Measurements from ENCODE around the gene TEKT5. TPM values are rescaled to one million over a fixed set of nuclear protein-coding genes. Genes with fewer than 3 reads are reported as not detected.
"Not testable (repeated sequence)": the region's sequence is repeated elsewhere in the genome, so short reads cannot be mapped to it uniquely, and the experiment has no call there.

Gene TEKT5
- total RNA-seq = 0.22 TPM
- long read RNA-seq = 0 reads

DNA sequence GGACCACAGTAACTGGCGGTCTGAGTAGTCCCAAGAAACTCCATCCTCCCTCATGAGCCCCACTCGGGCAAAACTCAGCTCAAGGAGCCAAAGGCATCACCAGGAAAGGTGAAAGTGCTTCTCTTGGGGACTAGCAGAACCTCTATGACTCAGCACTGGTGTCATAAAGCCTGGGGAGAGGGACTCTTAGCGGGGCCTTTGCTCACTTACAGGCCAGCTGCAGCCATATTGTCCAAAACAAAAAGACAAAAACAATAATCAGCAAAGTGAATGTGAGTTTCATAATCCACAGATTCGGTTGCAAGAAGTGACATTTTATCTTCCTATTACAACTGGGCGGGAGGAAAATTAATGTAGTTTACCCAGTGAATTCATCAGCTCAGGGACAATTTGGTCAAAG is at the start of gene TEKT5:
Gene TEKT5 (minus strand): TSS at position 101 of the 400 bp plus-strand sequence. CDS start 57 bp downstream, at position 44.
- intact Hi-C loops (cut with DNase I) = no loop called here
- no peak for DNase-seq (ENCODE audit: low spot score)

DNA sequence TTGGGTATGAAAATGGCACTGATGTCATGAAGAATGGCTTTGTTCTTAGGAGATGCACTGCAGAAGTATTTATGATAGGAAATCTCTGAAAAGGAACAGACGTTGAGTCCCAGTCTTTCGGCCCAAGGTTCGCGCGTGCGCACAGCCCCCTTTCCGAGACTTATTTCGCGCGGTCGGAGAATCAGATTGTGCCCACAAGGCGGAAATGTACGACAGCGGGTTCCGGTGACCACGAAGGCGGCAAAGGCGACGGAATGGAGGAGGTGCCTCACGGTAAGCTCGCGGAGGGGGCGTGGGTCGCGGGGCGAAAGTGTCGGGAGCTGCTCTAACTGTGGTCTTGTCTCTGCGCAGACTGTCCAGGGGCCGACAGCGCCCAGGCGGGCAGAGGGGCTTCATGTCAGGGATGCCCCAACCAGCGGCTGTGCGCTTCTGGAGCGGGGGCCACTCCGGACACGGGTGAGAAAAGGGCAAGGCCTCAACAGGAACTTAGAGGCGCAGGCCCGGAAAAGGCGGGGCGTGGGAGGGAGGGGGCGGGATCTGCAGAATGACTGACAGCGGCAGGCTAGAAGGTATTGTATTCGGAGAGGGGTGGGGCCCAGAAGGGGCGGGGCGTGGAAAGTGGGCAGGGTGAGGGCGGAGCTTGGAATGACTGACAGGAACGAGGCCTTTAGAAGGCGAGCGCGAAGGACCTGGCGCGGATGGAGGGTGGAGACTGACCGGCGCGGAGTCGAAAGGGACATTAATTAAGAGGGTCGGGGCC is 49.1 kb upstream of the TEKT5 start, which contains the start of gene NUBP1:
Gene NUBP1 (plus strand): TSS at position 233 of the 760 bp plus-strand sequence. CDS start 22 bp downstream, at position 255.
- intact Hi-C loops (cut with DNase I) = no loop called here

DNA sequence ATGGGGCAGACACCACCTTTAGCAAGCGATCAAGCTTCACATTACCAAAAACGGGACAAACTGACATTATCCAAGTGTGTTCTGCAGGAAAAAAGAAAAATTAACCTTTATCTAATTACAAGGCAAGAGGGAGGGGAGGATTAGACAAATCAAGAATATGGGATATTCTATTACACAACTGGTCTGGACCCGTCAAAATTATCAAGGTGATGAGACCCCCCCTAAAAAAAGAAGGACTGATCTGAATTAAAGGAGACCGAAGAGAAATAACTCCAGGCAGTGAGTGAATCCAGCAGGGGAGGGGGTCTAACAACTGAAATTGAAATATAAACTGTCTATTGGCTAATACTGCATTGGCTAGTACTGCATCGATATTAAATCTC is 48.5 kb upstream of the TEKT5 start:
- intact Hi-C loops (cut with DNase I) = no loop called here

More for the DNA sequence above, 49.1 kb upstream of the TEKT5 start, which contains the start of gene NUBP1:
- peak; percentile 100 for DNase-seq (ENCODE audit: low spot score)

DNA sequence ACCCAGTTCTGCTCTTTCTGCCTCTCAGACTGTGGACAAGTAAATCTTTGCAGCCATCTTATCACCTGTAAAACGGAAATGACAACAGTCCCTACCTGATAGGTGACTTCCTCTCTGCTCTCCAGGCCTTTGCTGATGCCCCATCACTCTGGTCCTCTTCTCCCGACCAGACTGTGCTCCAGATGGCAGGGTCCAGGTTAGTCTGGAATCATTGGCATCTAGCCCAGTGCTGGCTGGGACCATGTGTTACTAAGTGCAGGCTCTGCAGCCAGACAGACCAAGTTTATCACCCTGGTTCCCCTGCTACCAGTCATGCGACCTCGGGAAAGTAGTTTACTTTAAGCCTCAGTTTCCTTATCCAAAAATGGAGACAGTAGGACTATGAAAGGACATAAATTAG is 47.1 kb upstream of the TEKT5 start:
- intact Hi-C loops (cut with DNase I) = no loop called here
- DNase-seq (ENCODE audit: low spot score) = peak; percentile 85

More for the DNA sequence above, 48.5 kb upstream of the TEKT5 start:
- no peak for DNase-seq (ENCODE audit: low spot score)

DNA sequence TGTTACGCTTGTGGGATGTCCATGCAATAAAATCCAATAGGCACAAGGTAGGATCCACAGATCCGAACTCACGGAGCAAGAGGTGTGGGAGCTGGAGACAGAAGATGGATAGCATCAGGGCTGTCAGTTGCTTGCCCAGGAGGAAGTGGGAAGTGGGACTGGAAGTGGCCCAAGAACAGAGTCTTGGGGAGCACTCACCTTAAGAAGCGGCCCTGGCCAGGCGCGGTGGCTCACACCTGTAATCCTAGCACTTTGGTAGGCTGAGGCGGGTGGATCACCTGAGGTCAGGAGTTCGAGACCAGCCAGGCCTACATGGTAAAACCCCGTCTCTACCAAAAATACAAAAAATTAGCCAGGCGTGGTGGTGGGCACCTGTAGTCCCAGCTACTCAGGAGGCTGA is 46.5 kb upstream of the TEKT5 start:
- intact Hi-C loops (cut with DNase I); DNase-seq (ENCODE audit: low spot score): not testable (repeated sequence)

DNA sequence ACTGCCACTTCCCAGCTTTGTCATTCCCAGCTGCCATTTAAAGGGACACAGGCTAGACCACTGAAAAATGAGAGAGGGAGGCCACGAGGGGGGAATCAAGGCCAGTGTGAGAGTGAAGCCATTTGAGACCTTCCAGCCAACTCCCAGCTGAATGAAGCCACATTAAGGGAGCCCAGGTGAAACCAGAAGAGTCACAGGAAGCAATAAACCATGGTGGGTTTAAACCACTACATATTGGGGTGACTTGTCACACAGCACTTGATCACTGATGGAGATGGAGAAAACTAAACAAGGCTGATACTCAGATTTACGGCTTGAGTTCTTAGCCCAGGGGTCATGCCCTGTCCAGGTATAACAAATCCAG is 46.1 kb upstream of the TEKT5 start:
- no peak for DNase-seq (ENCODE audit: low spot score)
- intact Hi-C loops (cut with DNase I) = no loop called here

DNA sequence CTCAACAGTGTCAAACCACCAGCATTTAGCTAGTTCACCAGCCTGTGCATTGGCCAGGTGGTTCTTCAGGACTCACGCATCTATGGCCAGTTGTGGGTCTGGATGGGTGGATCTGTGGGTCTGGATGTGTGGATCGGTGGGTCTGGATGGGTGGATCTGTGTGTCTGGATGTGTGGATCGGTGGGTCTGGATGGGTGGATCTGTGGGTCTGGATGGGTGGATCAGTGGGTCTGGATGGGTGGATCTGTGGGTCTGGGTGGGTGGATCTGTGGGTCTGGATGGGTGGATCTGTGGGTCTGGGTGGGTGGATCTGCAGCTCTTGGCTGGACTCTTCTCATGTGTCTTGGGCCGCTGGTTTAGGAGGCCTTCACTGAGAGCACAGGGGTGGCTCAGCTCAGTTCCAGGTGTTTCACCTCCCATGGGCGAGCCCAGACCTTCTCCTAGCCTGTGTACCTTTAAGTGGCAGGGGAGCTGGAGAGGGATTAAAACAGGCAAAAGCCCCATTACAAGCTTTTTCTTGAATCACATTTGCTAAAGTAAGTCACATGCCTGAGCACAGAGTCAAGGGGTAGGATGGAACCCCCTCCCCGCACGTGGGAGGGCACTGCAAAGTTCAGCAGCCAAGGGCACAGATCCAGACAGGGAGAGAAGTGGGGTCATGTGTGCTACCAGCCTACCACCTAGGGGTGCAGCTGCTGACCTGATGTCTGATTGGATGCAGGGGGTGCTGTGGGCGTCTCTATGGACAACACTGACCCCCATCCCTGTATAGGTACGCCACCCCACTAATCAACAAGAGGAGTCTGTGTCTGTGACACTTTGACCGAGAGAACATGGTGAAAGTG is 45.5 kb upstream of the TEKT5 start:
- no peak for DNase-seq (ENCODE audit: low spot score)
- intact Hi-C loops (cut with DNase I) = loop anchor here (2.0 to 10.0 kb wide), 4 partner anchors 89 to 425 kb away; no protein-coding TSS in a partner anchor

DNA sequence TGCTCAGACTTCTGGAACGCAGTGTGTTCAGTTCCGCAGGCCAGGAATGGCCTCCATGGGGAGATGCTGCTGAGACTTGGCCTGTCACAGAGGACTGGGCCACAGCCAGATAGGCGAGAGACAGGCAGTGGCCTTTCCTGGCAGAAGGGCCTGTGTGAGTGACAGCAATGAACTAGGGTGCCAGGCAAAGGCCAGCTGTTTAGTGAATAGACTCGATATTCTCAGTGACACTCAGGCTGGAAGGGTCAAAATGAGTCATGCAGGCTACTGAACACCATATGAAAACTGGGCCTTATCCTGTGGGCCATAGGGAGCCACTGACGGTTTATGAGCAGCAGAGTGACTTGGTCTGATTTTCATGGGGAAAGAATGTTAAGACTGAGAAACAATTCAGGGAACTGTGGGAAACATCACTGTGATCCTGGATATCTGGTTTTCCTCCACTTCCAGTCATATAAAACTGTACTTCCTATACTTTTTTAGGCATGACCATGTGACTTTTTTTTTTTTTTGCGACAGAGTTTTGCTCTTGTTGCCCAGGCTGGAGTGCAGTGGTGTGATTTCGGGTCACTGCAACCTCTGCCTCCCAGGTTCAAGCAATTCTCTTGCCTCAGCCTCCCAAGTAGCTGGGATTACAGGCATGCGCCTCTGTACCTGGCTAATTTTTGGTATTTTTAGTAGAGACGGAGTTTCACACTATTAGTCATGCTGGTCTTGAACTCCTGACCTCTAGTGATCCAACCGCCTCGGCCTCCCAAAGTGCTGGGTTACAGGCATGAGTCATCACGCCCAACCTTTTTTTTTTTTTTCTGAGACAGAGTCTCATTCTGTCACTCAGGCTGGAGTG is 43.7 kb upstream of the TEKT5 start:
- intact Hi-C loops (cut with DNase I) = loop anchor here (2.0 to 10.0 kb wide), 4 partner anchors 90 to 424 kb away; no protein-coding TSS in a partner anchor
- peak; percentile 90 for DNase-seq (ENCODE audit: low spot score)

DNA sequence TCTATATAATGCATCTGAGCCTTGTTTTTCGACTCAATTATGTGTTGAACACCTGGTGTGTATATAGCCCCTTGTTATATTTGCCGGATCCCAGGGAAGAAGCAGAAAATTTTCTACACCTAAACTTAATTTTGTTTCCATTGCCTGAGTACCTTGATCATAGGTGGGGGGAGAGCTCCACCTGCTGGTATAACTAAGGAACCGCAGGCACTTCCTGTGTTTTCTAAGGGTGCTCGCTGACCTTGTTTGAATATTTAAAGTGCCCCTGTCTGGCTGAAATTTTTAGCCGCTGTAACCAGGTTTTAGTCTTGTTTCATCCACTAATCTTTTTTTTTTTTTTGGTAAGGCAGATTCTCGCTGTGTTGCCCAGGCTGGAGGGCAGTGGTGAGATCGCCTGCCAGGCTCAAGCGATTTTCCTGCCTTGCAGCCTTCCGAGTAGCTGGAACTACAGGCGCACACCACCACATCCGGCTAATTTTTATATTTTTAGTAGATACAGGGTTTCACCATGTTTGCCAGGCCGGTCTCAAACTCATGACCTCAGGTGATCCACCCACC is 42.4 kb upstream of the TEKT5 start:
- intact Hi-C loops (cut with DNase I) = loop anchor here (2.0 to 10.0 kb wide), 3 partner anchors 160 to 422 kb away; no protein-coding TSS in a partner anchor
- DNase-seq (ENCODE audit: low spot score) = no peak

DNA sequence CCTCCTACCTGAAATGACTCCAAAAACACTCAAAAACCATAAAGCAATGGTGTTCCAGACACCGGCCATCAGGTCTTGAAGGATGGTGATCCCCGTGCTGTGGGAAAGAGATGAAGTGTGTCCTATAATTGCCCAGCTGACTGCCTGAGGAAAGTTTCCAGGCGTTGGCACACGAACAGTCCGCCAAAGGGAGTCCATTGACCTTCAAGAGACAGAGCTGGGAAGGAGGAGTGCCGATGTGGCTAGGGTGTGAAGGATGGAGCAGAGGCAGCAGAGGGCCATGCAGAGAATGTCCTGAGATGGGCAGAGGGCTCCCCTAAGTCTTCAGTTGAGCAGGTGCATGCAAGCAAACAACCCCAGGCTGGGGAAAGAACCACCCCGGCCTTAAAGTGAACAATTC is 37.1 kb upstream of the TEKT5 start:
- intact Hi-C loops (cut with DNase I) = loop anchor here (10.0 kb wide), 1 partner anchor 417 kb away; no protein-coding TSS in a partner anchor
- no peak for DNase-seq (ENCODE audit: low spot score)

DNA sequence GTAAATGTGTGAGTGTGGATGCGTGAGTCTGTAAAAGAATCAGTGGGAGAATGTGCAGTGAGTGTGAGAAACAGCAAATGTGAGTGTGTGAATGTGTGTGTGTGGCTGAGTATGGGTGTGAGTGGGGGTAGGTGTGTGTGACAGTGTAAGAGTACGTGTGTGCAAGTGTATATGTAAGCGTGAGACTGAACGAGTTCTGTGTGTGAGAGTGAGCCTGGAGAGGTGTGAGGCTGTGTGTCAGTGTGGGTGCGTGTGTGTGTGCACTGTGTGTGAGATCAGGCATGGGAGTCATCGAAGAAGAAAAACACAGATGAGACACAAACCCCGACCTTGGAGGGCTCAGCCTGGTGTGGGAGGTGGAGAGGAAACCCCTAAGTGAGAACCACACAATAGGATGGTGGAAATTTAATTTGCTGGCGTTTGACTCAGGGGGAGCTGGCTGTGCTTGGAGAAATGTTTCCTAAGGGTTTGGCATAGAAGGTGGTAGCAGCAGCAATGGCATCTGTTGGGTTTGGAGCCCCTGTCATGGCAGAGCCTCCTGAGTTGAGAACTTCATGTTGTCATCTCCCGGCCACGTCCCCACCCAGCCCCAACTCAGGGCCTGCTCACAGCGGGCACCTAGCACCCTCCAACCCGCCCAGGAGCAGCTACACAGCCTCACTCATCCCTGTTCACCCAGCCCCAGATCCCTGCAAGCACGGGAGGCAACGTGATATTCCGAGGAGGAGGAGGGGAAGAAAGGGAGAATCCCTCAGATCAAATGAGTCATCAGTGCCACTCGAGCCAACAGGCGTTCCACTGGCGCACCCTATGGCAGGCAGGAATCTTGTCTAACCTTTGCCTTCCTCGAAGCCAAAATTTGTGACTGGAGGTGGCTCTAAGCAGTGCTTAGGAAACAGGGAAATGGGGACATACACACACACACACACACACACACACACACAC is 34.6 kb upstream of the TEKT5 start:
- intact Hi-C loops (cut with DNase I) = loop anchor here (10.0 kb wide), 1 partner anchor 415 kb away; no protein-coding TSS in a partner anchor
- no peak for DNase-seq (ENCODE audit: low spot score)

DNA sequence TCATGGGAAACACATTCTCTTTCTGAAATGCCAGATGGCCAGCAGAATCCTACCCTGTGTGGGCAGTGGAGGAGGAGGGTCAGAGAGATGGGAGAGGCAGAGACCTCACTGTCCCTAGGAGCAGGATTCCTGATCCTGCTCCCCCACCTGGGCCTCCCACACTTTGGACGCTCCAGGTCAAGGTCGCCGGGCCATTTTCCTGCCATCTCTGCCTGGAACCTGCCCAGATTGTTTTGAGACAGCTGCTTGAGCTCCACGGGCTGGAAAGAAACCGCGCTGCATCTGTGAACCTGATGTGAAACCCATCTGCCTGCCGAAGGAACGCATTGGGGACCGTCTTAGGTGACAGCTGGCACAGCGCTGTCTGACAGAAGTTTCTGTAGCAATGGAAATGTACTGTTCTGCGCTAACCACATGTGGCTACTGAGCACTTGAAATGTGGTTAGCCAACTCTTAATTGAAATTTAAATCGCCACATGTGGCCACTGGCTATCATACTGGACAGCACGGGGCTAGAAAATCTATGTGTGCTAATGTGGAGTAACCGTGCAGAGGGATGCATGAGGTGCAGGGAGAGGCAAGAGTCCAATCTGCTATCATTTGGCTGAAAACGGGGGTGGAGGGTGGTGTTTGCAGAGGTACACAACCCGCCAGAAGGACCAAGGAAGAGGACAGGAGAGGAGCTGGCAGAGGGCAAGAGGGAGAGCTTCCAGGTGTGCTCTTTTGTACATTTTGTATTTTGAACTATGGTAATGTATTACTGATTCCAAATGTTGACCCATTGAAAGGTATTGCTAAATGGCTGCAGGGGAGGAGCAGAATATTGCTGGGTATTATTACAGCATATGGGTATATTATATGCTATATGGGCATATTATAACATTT is 33.5 kb upstream of the TEKT5 start:
- no peak for DNase-seq (ENCODE audit: low spot score)
- intact Hi-C loops (cut with DNase I) = no loop called here

DNA sequence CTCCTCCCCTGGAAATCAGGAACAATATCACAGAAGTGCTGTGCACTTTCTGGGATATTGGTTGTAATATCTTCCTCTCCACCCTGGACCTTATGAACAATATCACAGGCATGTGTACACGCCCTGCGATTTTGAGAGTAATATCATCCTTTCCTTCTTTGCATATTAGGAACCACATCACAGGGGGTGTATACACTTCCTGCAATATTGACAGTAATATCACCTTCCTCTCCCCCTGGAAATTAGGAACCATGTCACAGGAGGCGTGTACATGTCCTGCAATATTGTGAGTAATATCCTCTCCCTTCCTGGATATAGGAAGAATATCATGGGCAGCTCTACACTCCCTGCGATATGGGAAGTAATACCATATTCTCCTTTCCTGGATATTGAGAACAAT is 14.2 kb upstream of the TEKT5 start:
- DNase-seq (ENCODE audit: low spot score) = no peak
- intact Hi-C loops (cut with DNase I) = no loop called here

DNA sequence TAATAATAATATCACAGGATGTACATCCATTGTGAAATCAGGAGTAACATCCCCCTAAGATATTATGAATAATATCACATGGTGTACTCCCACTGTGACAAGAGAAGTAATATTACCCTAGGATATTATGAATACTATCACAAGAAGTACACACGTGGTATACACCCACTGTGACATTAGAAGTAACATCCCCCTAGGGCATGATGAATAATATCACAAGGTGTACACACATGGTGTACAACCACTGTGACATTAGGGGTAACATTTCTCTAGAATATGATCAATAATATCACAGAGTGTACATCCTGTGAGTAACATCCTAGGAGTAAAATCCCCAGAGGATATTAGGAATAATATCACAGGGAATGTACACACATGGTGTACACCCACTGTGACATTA is 5.0 kb upstream of the TEKT5 start:
- intact Hi-C loops (cut with DNase I) = no loop called here
- DNase-seq (ENCODE audit: low spot score) = no peak

DNA sequence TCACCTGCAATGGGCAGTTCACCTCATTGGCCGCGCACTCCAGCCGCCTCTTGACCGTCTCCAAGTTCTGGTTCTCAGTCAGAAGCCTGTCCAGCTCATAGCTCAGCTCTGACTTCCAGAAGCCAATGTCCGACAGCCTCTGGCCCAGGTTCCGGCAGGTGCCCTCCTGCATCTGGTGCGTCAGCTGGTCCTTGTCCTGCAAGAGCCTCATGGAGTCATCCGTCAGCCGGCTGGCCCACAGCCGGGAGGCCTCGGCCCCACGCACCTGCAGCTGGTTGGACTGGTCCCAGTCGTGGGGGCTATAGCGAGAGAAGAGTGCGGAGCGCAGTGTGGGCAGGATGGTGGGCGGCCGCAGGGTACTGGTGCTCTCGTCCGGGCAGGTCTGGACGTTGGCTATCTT is 424 bp downstream of the TEKT5 start:
- intact Hi-C loops (cut with DNase I) = no loop called here
- no peak for DNase-seq (ENCODE audit: low spot score)

DNA sequence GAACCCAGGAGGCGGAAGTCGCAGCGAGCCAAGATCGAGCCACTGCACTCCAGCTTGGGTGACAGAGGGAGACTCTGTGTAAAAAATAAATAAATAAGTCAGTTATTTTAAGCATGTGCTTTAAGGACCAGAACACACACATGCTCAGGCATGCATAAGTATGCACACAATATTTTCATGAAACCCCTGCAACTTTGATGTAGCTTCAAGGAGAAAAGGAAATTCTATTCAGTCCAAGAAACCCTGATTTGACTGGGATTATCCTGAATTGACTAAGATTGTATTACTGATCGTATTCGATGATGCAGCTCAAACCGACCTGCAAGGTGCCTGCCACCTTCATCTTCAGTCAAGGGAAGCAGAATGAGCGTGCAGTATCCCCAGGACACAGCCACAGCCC is 841 bp downstream of the TEKT5 start:
- intact Hi-C loops (cut with DNase I) = no loop called here
- no peak for DNase-seq (ENCODE audit: low spot score)

DNA sequence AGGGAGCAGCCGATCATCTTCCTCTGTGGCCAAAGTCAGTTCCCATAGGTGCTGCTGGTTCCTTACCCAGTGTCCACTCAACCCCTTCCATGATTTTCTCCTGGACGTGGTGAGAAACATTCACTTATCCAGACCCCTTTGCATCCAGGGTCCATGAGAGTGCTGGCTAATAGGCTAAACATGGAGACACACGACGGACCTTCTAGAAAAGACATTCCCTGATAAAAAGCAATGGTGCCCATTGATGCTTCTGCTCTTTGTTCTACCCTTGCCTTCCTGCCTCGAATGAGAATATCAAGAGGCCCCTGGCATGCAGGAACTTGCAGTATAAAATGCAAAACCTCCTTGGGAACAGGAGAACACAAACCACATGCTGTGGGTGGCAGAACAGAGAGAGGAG is 2.3 kb downstream of the TEKT5 start:
- intact Hi-C loops (cut with DNase I) = no loop called here
- no peak for DNase-seq (ENCODE audit: low spot score)

All from cardiac septum (tissue), 1 donor.